ENCODE results near the gene GLUD1.
"Not testable (repeated sequence)": the region's sequence is repeated elsewhere in the genome, so short reads cannot be mapped to it uniquely, and the experiment has no call there.

GRCh38 chr10:87080621-87081020 is 14.0 kb downstream of the GLUD1 start:
- not testable (repeated sequence) for TF ChIP-seq CTCF (IDR thresholded peaks at IDR 0.05); REST (IDR thresholded peaks at IDR 0.05; ENCODE audit: insufficient read depth in 1 of 2, low read depth in 2 of 2, low read length in 1 of 2)
